Panc1 (cell line): ENCODE data around the gene SPAG4. TPM values are rescaled to one million over a fixed set of nuclear protein-coding genes. Genes with fewer than 3 reads are reported as not detected.

Experiments used
- ATAC-seq: fragments of 200-7000 bp; cut with Tn5 transposase; 2 replicates; pipeline ENCODE4 v1.9.1; 2020; ENCODE audit warnings: mild to moderate bottlenecking, moderate library complexity
- BruUV-seq: library from RNA; stranded (reverse); fragments of 400-500 nt; replicated peaks from 2 replicates; lab custom pipeline; 2021; lab: Mats Ljungman, UMichigan
- CTCF ChIA-PET: fragments of 300-600 bp; sonication (Branson Sonifier 250); formaldehyde crosslinking; loops from one replicate; lab custom pipeline; 2022; ENCODE audit warnings: antibody characterized with exemption; lab: Charles Lee
- POLR2A ChIA-PET: fragments of 300-600 bp; sonication (Branson Sonifier 250); formaldehyde crosslinking; loops from one replicate; lab custom pipeline; 2022; ENCODE audit warnings: antibody characterized with exemption; lab: Charles Lee
- DNase-seq: peaks from one replicate; pipeline ENCODE4 v3.0.0-alpha.2; 2010; ENCODE audit warnings: low read depth, low spot score
- H3K27ac ChIP-seq: 2 replicates; pipeline ENCODE4 v1.5.1; 2011; ENCODE audit warnings: mild to moderate bottlenecking, low read length, inconsistent platforms
- H3K27me3 ChIP-seq: fragments of 200-500 bp; sonication (Bioruptor generic); 2 replicates; pipeline ENCODE4 v1.6.0; 2014; ENCODE audit warnings: low read length, inconsistent platforms; ENCODE audit not compliant: control insufficient read depth, insufficient read depth
- H3K36me3 ChIP-seq: fragments of 200-500 bp; sonication (Bioruptor generic); 2 replicates; pipeline ENCODE4 v1.5.1; 2014; ENCODE audit warnings: inconsistent platforms, mild to moderate bottlenecking, low read length, moderate library complexity; ENCODE audit not compliant: control insufficient read depth, insufficient read depth
- H3K4me1 ChIP-seq: 2 replicates; pipeline ENCODE4 v1.5.1; 2011; ENCODE audit warnings: inconsistent platforms, mild to moderate bottlenecking, low read length, moderate library complexity; ENCODE audit not compliant: control insufficient read depth, insufficient read depth
- H3K4me3 ChIP-seq, 2 experiments: 2 replicates each; pipeline ENCODE4 v1.5.1; 2011 to 2012; ENCODE audit warnings: low read depth in 2 of 2, low read length in 2 of 2, mild to moderate bottlenecking in 2 of 2, inconsistent platforms in 1 of 2, moderate library complexity in 1 of 2
- H3K9me3 ChIP-seq: fragments of 200-500 bp; sonication (Bioruptor generic); 2 replicates; pipeline ENCODE4 v1.5.1; 2014; ENCODE audit warnings: low read depth, mild to moderate bottlenecking, inconsistent platforms, low read length, moderate library complexity; ENCODE audit not compliant: control insufficient read depth, insufficient read depth
- POLR2AphosphoS5 ChIP-seq: IDR thresholded peaks from 2 replicates; pipeline ENCODE4 v1.6.1; 2012; ENCODE audit warnings: mild to moderate bottlenecking, low read depth, low read length, moderate library complexity
- SIN3A ChIP-seq: IDR thresholded peaks from 2 replicates; pipeline ENCODE4 v1.6.1; 2012; ENCODE audit warnings: low read depth, mild to moderate bottlenecking, low read length, moderate library complexity, borderline replicate concordance; ENCODE audit not compliant: insufficient read depth
- TCF7L2 ChIP-seq: IDR thresholded peaks from 2 replicates; pipeline ENCODE4 v1.6.1; 2011; ENCODE audit warnings: mild to moderate bottlenecking, low read depth, low read length, inconsistent platforms
- in situ Hi-C: cut with HindIII; loops from 2 replicates; pipeline ENCODE4 v1.10.0; 2016; ENCODE audit warnings: low sequenced_read_pairs, low pct_unique_long_range_greater_than_20kb
- intact Hi-C: fragments of 100-400 bp; cut with micrococcal nuclease; formaldehyde crosslinking; loops from one replicate; pipeline ENCODE4 v1.10.0; 2022; ENCODE audit not compliant: unreplicated experiment
- total RNA-seq: library from RNA; stranded (reverse); gene quantifications from one replicate; pipeline ENCODE4 v1.2.1, GENCODE V29; 2021; ENCODE audit not compliant: unreplicated experiment
- TF ChIP-seq, protein P1 (sequence below), 2 experiments: IDR thresholded peaks; 2 replicates each; pipeline ENCODE4 v1.6.1; 2011 to 2012; ENCODE audit warnings: low read depth in 2 of 2, control low read depth in 1 of 2, low read length in 1 of 2, mild to moderate bottlenecking in 1 of 2, moderate library complexity in 1 of 2; ENCODE audit not compliant: insufficient read depth in 1 of 2
- TF ChIP-seq, protein P2 (sequence below): fragments of 450-650 bp; IDR thresholded peaks from 2 replicates; pipeline ENCODE4 v1.5.1; 2017; ENCODE audit warnings: mild to moderate bottlenecking

The SPAG4 gene
- total RNA-seq, 1 experiment from 2014 or later = 17.6 TPM

DNA sequence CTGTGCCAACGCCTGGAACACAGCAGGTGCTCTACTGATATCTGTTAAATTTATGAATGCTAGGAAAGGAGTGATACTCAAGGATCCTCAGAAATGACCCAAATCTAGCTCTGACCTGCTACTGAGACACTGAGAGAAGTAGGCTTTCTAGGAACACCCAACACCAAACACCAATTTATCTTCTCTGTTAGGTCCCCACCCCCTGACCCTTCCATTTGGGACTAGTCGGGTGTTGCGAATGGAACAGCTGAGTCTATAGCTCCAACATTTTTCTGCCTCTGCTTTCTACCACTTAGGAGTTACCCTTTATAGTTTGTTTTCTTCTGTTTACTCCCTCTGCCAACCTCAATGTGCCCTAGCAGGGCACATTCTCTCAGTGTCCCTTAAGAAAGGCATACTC, 25.1 kb downstream of the SPAG4 start:
- H3K4me1 ChIP-seq = no peaks in the 10 kb centered on the region
- in situ Hi-C loops = no loop called here
- POLR2A ChIA-PET = no interaction called here
- no peaks in the 10 kb centered on the region for H3K27me3 ChIP-seq
- no peaks in the 10 kb centered on the region for H3K36me3 ChIP-seq
- H3K9me3 ChIP-seq = no peaks in the 10 kb centered on the region
- CTCF ChIA-PET = no interaction called here
- DNase-seq = no peak
- no peak overlapping the region for H3K27ac ChIP-seq
- ATAC-seq = no peak
- intact Hi-C loops = no loop called here
- TF ChIP-seq POLR2AphosphoS5 = no peak
- TF ChIP-seq, protein P1, sequence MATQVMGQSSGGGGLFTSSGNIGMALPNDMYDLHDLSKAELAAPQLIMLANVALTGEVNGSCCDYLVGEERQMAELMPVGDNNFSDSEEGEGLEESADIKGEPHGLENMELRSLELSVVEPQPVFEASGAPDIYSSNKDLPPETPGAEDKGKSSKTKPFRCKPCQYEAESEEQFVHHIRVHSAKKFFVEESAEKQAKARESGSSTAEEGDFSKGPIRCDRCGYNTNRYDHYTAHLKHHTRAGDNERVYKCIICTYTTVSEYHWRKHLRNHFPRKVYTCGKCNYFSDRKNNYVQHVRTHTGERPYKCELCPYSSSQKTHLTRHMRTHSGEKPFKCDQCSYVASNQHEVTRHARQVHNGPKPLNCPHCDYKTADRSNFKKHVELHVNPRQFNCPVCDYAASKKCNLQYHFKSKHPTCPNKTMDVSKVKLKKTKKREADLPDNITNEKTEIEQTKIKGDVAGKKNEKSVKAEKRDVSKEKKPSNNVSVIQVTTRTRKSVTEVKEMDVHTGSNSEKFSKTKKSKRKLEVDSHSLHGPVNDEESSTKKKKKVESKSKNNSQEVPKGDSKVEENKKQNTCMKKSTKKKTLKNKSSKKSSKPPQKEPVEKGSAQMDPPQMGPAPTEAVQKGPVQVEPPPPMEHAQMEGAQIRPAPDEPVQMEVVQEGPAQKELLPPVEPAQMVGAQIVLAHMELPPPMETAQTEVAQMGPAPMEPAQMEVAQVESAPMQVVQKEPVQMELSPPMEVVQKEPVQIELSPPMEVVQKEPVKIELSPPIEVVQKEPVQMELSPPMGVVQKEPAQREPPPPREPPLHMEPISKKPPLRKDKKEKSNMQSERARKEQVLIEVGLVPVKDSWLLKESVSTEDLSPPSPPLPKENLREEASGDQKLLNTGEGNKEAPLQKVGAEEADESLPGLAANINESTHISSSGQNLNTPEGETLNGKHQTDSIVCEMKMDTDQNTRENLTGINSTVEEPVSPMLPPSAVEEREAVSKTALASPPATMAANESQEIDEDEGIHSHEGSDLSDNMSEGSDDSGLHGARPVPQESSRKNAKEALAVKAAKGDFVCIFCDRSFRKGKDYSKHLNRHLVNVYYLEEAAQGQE (IDR thresholded peaks at IDR 0.05; ENCODE audit: insufficient read depth in 1 of 2, low read depth in 2 of 2, low read length in 1 of 2) = no peak
- TF ChIP-seq TCF7L2 = no peak
- TF ChIP-seq SIN3A = no peak
- TF ChIP-seq, protein P2, sequence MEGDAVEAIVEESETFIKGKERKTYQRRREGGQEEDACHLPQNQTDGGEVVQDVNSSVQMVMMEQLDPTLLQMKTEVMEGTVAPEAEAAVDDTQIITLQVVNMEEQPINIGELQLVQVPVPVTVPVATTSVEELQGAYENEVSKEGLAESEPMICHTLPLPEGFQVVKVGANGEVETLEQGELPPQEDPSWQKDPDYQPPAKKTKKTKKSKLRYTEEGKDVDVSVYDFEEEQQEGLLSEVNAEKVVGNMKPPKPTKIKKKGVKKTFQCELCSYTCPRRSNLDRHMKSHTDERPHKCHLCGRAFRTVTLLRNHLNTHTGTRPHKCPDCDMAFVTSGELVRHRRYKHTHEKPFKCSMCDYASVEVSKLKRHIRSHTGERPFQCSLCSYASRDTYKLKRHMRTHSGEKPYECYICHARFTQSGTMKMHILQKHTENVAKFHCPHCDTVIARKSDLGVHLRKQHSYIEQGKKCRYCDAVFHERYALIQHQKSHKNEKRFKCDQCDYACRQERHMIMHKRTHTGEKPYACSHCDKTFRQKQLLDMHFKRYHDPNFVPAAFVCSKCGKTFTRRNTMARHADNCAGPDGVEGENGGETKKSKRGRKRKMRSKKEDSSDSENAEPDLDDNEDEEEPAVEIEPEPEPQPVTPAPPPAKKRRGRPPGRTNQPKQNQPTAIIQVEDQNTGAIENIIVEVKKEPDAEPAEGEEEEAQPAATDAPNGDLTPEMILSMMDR = no peak
- no TSS peak for BruUV-seq
- H3K4me3 ChIP-seq = no peak overlapping the region

DNA sequence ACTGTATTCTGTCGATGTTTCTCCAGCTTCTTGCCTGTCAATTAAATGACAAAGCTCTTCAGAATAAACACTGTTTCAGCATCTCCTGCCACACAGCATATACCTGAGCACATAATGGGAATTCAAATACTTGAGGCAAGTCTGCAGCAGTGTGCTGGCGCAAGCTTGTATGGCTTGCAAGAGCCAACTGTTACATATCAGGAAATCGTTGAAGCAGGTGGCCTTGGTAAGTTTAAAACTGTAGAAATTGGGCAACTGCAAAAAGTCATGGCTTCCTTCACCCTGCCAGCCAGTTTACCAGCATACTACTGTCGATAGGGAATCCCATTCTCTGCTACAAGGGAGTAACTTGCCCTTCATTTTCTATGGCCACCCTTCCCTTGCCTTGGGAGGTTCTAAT, 26.1 kb downstream of the SPAG4 start:
- Histone ChIP-seq H3K36me3 (no peaks in the 10 kb centered on the region), H3K27me3 (no peaks in the 10 kb centered on the region), H3K9me3 (no peaks in the 10 kb centered on the region), H3K27ac (no peak overlapping the region), H3K4me3 (no peak overlapping the region), H3K4me1 (no peaks in the 10 kb centered on the region)
- POLR2A ChIA-PET = interaction anchor here (0.6 kb wide), 1 partner anchor 44 kb away, joined by 3 read pairs; no protein-coding TSS in a partner anchor
- in situ Hi-C loops (no loop called here), intact Hi-C loops (no loop called here)
- DNase-seq (no peak), ATAC-seq (no peak)
- CTCF ChIA-PET = no interaction called here
- no TSS peak for BruUV-seq
- TF ChIP-seq TCF7L2 (no peak), SIN3A (no peak), POLR2AphosphoS5 (no peak)
- TF ChIP-seq, protein P1 (IDR thresholded peaks at IDR 0.05; ENCODE audit: insufficient read depth in 1 of 2, low read depth in 2 of 2, low read length in 1 of 2) = no peak
- TF ChIP-seq, protein P2 = no peak
